ENCODE results near the gene GPR137. TPM values are rescaled to one million over a fixed set of nuclear protein-coding genes. Genes with fewer than 3 reads are reported as not detected.

GPR137 gene
- total RNA-seq, 2 donors from 2014 or later, result 57.7 to 58.4 TPM

- H3K9me3 Mint-ChIP-seq, result no peaks in the 10 kb centered on the region
- H3K9me3 ChIP-seq (ENCODE audit: control insufficient read depth, low read length), result no peaks in the 10 kb centered on the region
- peaks cover 8% of the 10 kb centered on the region for H3K4me1 Mint-ChIP-seq
- H3K4me3 Mint-ChIP-seq, result peak within 1 kb of the TSS; percentile 90
- H3K4me3 ChIP-seq (ENCODE audit: low read length), result peak within 1 kb of the TSS; percentile 95
- WGBS, 2 experiments (ENCODE audit: insufficient coverage in 1 of 2, insufficient read length in 1 of 2), result 0 to 1% methylated on average over 23 to 81 of the region's 81 CpGs
- H3K36me3 ChIP-seq (ENCODE audit: control insufficient read depth, insufficient read depth, low read length), result peaks cover 4% of the 10 kb centered on the region
- H3K27me3 ChIP-seq (ENCODE audit: control insufficient read depth, insufficient read depth, low read length, poor library complexity, severe bottlenecking), result peaks cover 25% of the 10 kb centered on the region
- peaks cover 24% of the 10 kb centered on the region for H3K27me3 Mint-ChIP-seq (ENCODE audit: insufficient read depth)
- H3K4me1 ChIP-seq (ENCODE audit: control insufficient read depth, insufficient read depth, low read length), result no peaks in the 10 kb centered on the region
- H3K36me3 Mint-ChIP-seq (ENCODE audit: low read depth), result peaks cover 11% of the 10 kb centered on the region
- H3K27ac Mint-ChIP-seq, result peak within 1 kb of the TSS; percentile 97
- no peak for TF ChIP-seq CTCF (conservative IDR thresholded peaks at IDR 0.05)
- H3K9ac ChIP-seq (ENCODE audit: extremely low read depth, low read length, poor library complexity, severe bottlenecking), result peak within 1 kb of the TSS; percentile 67
- DNase-seq, result peak; percentile 99
- peak within 1 kb of the TSS; percentile 64 for H3K27ac ChIP-seq (ENCODE audit: low read depth, low read length)
Measured at GRCh38 chr11:64305075-64305690, 19.5 kb downstream of the GPR137 start, which contains the start of gene ESRRA. Gene ESRRA (plus strand): TSS chr11:64305524. CDS start chr11:64307180, 1,656 bp downstream.

GRCh38 chr11:64305691-64306562 lies 20.3 kb downstream of the GPR137 start:
- Histone ChIP-seq H3K4me1 (ENCODE audit: control insufficient read depth, insufficient read depth, low read length) (no peaks in the 10 kb centered on the region), H3K9ac (ENCODE audit: extremely low read depth, low read length, poor library complexity, severe bottlenecking) (peak overlapping the region; percentile 54), H3K27ac (ENCODE audit: low read depth, low read length) (no peak overlapping the region), H3K4me3 (ENCODE audit: low read length) (peak overlapping the region; percentile 95), H3K27me3 (ENCODE audit: control insufficient read depth, insufficient read depth, low read length, poor library complexity, severe bottlenecking) (peaks cover 17% of the 10 kb centered on the region), H3K36me3 (ENCODE audit: control insufficient read depth, insufficient read depth, low read length) (peaks cover 7% of the 10 kb centered on the region), H3K9me3 (ENCODE audit: control insufficient read depth, low read length) (no peaks in the 10 kb centered on the region)
- peak overlapping the region; percentile 90 for H3K4me3 Mint-ChIP-seq
- TF ChIP-seq CTCF (conservative IDR thresholded peaks at IDR 0.05), result peak; percentile 68
- H3K9me3 Mint-ChIP-seq, result no peaks in the 10 kb centered on the region
- H3K4me1 Mint-ChIP-seq, result peaks cover 8% of the 10 kb centered on the region
- peaks cover 16% of the 10 kb centered on the region for H3K27me3 Mint-ChIP-seq (ENCODE audit: insufficient read depth)
- DNase-seq, result peak; percentile 94
- H3K36me3 Mint-ChIP-seq (ENCODE audit: low read depth), result peaks cover 14% of the 10 kb centered on the region
- 0 to 1% methylated on average over 25 to 71 of the region's 71 CpGs for WGBS, 2 experiments (ENCODE audit: insufficient coverage in 1 of 2, insufficient read length in 1 of 2)
- peak overlapping the region; percentile 97 for H3K27ac Mint-ChIP-seq

- H3K27ac ChIP-seq (ENCODE audit: low read depth, low read length), result no peak overlapping the region
- H3K27ac Mint-ChIP-seq, result peak overlapping the region; percentile 97
- no peaks in the 10 kb centered on the region for H3K9me3 Mint-ChIP-seq
- peaks cover 12% of the 10 kb centered on the region for H3K27me3 ChIP-seq (ENCODE audit: control insufficient read depth, insufficient read depth, low read length, poor library complexity, severe bottlenecking)
- peak overlapping the region; percentile 90 for H3K4me3 Mint-ChIP-seq
- peak overlapping the region; percentile 54 for H3K9ac ChIP-seq (ENCODE audit: extremely low read depth, low read length, poor library complexity, severe bottlenecking)
- no peaks in the 10 kb centered on the region for H3K4me1 ChIP-seq (ENCODE audit: control insufficient read depth, insufficient read depth, low read length)
- peaks cover 8% of the 10 kb centered on the region for H3K4me1 Mint-ChIP-seq
- peaks cover 17% of the 10 kb centered on the region for H3K36me3 Mint-ChIP-seq (ENCODE audit: low read depth)
- H3K27me3 Mint-ChIP-seq (ENCODE audit: insufficient read depth), result peaks cover 11% of the 10 kb centered on the region
- DNase-seq, result no peak
- WGBS, 2 experiments (ENCODE audit: insufficient coverage in 1 of 2, insufficient read length in 1 of 2), result 20 to 27% methylated on average over 2 to 9 of the region's 9 CpGs
- H3K36me3 ChIP-seq (ENCODE audit: control insufficient read depth, insufficient read depth, low read length), result peaks cover 9% of the 10 kb centered on the region
- no peak for TF ChIP-seq CTCF (conservative IDR thresholded peaks at IDR 0.05)
- H3K4me3 ChIP-seq (ENCODE audit: low read length), result peak overlapping the region; percentile 95
- no peaks in the 10 kb centered on the region for H3K9me3 ChIP-seq (ENCODE audit: control insufficient read depth, low read length)
Measured at GRCh38 chr11:64306563-64306875, 20.9 kb downstream of the GPR137 start.

Measured in endodermal cell (in vitro differentiated cells).